Activated CD8-positive, alpha-beta memory T cell treated with anti-CD3 and anti-CD28 coated beads, Interleukin-2, amount 50 U/mL, for 4 hours (primary cell): Measurements from ENCODE around the gene AOPEP.

Experiments used
- DNase-seq: peaks from one replicate; pipeline ENCODE4 v3.0.0-alpha.2; 2020

AOPEP gene

DNA sequence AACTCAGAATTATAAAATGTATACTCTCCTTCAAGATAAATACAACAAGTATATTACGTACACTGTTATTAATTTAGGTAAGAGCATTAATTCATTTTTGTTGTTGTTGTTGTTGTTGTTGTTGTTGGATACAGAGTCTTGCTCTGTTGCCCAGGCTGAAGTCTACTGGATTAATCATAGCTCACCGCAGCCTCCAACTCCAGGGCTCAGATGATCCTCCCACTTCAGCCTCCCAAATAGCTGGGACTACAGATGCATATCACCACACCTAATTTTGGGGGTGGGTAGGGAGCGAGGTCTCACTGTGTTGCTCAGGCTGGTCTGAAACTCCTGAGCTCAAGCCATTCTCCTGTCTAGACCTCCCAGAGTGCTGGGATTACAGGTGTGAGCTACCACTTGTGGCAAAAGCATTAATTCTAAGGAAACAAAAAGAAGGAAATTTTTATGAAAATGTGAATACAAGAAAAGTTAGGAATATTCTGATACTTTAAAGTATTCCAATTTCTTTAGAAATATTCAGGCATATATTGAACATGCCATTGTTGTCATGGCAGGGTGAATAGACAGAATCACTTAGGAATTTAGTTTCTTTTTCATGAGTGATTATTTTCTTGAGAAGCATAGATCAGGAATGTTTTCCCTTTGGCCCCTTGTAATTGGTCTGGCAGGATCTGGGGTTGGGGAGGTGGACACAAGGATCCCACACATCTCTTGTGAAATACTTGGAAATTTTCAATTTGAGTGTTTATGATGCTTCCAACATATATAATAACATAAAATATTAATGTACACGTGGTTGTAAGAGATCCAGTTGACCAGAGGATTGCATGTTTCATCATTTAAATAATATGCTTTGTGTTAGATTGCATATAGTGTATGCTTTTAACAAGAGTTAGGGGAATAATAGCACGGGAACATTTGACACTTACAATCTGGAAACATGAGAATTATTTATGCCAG is 327.4 kb downstream of the AOPEP start:
- no peak for DNase-seq

DNA sequence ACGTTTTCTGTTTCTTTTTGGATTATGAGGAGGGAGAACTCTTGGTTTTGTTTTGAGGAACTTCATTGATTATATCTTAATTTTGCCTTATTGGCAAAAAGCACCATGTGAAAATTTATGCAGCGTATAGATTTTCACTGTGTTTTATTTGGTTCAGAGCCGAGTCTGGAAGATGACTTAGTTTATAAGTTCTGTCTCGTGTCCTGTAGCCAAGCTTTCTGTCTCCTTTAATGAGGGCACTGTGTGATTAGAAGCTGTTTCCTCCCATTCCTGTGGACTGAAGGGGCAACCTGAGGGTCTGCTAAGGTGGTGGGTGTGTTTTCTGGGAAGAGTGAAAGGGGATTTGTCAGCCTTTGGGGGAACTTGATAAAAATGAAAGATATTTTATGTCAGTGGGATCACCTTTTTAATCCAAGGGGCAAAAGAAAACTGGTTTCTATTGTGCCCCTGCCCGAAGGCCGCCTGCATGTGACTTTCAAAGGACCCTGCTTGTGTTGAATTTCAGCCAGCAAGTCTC is 328.9 kb downstream of the AOPEP start:
- no peak for DNase-seq

DNA sequence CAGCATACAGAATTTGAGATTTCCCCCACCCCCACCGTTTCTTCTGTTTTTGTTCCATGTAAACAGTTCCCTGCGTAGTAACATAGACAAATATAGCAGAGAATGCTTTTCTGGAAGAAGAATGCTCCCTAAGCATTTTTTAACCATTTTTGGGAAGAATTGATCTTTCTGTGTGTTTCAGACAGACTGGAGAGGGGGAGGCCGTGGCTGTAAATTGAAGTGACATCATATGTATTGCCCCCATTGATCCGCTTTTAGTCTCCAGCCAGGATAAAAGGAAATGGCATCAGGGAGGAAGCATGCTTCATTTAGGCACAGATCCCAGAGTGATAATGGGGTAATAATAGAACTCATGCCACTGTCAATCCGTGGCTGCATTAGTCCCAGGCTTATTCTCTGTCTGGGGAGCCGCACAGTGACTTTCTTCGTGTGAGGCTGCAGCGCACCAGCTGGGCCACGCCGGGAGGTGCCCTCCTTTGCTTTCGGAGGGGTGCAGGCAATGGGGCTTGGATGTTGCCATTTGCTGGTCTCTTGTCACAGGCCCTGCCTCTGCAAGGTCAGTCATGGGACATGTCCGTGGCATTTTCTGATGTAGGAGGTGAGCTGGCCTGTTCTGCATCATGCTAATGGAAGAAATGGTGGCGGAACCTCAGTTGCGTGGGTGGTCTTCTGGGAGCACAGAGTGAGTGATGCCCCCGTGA is 329.5 kb downstream of the AOPEP start:
- DNase-seq, result no peak

DNA sequence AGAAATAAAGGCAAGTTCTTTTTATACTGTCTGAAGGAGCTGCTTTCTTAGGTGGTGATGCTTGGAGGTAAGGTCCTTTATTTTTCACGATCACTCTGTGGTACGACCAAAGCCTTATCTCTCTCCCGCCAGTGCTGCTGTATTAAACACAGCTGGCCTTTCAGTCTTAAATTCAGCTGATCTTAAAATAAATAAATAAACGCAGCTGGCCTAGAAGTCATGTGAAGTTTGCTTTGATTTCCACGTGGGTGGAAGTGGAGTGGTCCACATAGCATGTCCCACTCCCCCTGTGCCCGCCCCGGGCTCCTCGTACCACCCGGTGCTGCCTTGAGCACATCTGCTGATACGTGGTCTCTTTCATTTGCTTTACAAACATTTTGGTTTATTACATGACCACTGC is 330.6 kb downstream of the AOPEP start:
- no peak for DNase-seq

DNA sequence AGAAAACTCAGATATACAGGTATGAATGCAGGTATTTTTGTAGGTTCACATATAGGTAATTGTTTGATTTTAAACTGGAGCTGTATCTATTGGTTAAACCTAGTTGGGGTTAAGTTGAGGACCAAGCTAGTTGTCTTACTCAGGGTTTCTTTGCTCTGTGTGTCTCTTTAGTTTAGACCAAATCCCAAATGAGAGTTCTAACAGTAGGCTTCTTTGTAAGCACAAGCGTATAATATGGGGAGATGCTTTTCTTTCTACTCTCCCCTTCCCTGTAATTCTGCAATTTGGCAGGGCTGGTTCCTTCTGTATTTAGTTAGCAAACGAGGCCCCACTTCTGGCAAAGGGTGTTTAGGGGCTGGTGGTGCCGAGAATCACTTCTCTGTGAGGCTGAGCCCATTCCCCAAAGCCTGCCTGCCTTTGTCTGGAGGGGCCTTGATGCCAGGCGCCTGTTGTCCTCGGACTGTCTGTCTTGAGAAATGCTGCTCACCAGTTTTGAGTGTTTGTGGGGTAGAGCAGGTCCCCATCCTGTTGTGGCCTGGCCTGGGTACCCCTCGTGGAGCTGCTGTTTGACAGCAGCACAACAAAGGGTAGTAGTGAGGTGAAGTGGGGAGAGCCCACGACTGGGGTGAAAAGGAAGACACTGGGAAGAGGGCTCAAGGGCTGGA is 331.8 kb downstream of the AOPEP start:
- DNase-seq, result no peak

DNA sequence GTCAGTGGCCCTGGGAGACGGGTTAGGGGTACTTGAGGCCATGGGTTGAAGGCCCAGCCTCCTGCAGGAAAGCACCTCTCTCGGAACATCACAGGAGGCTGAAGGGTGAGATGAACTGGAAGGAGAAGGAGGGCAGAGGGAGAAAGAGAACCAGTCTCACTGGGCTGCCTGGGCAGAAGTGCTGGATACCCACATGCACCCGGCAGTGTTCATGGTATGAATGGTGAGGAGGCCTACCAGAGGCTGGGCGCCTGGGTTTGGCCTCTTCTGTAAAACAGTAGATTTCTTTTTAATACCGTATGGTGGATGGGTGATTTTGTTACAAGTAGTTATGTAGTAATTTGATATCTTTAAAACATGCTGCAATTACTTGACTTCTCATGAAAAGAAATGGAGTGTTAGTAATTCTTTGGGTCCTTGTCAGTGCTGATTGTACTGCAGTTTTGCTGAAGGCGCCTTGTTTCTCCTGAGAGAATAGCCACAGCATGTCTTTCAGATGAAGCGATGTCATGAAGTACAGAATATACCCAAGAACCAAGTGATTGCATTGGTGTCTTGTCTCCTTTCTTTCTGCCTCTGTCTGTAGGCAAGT is 332.4 kb downstream of the AOPEP start:
- DNase-seq, result no peak

DNA sequence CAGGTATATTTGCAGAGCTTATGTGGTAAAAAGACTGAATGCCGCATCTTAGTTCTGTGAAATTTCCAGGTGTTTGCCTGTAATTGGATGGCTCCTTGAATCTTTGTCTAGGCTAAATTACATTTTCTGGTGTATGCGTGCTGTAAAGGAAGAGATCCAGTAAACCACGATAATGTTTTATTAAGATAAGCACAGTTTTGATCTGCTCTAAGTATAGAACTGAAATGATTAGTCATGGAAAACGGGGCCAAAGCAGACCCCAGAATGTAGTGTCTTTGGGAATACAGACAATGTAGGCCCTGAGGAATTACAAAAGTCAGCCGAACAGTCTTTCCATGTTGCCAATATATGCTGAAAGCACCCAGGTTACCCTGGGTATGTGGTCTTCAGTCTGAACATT is 333.7 kb downstream of the AOPEP start:
- DNase-seq, result no peak

DNA sequence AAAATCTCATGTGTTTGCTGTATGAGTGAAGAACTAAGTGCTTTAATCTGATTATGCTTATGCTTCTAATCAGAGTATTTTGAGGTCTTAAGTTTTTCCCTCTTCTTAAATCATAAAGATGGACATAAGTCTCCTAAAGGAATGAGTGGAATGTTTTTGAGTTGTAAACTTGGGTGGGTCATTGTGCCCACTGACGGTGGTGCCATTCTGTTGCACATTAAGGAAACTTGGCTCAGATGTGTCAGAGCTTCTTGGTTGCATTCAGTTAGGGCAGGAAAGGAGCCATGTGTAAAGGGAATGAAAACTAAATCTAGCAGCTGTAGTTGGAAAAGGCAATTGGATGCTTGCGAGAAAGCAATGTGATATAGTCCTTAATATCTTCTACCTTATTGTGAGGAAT is 334.4 kb downstream of the AOPEP start:
- DNase-seq, result no peak

DNA sequence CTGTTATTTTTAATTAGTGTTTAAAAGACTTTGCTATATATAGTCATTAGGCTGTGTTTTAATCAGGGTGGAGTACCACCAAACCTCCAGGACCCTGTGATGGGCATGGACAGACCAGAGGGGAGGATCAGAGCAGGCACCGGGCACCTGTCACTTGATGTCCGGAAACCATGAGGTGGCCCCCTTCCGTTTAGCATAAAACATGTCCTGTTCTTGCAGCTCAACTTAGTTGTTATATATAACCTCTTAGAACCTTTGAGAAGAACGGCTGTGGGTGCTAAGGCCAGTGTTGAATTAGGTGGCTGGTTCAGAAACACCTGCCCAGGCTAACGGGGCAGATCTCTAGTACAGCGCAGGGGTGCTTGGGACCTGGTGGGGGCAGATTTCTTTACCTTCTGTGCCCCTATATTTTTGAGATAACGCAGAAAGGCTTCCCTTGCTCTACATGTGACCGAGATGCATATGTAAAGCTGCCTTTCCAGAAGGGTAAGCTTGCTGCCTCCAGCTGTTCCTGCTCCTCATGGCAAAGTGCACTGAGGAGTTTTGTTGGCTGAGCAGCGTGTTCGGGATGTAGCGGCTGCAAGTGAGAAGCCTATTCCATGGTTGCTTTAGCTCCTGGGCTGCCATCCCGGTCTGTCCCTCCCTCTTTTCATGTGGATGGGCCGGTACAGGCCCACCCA is 335.6 kb downstream of the AOPEP start:
- DNase-seq, result no peak

DNA sequence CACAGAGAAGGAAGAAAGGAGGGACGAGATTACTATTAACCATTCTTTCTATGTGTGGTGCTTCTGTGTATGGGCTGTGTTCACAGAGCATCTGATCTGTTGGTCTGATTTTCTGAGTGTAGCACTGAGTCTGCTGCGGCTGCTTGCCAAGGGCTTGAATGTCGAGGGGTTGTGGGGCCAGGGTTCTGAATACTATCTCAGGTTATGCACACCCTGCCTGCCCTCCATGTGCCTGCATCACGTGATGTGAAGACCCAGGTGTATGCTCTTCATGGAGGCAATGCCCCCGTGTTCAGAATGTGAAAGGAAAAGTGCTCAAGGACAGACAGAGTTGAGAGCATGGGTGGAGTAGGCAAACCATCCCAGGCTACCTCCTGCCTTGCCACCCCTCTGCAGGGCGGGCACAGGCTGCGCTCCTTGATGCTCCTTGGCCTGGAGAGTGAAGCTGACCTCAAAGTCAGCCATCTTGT is 336.1 kb downstream of the AOPEP start:
- no peak for DNase-seq

DNA sequence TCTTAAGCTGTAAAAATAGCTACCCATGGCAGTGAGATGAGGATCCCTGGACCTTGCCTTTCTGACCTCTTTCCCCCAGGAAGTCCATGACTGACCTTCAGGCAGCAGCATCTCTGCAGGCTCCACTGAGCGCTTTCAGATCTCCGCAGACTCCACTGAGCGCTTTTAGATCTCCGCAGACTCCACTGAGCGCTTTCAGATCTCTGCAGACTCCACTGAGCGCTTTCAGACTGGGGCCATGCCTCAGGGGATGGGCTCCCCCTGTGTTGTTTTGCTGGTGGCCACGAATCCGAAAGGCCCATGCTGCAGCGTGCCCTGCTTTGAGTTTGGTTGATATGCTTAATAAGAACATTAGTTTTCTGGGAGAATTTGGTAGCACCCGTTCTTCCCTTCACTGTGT is 336.8 kb downstream of the AOPEP start:
- no peak for DNase-seq

DNA sequence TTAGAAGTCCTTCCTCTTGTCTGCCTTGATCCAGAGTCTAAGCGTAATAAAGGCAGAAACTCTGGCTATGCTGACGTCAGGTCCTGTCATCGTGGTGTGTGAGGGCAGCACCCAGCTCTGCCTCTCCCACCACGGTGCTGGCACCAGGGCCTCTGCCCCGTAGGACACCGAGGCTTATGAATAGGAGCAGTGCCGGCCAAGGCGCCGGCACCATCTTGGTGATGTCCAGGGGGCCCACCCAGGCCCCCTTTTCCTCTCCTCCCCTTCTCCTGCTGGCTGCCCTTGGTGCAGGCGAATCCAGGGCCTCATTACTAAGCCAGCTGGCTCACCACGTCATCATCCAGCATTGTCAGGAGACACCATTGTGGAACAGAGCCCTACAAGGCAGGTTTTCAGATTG is 338.7 kb downstream of the AOPEP start:
- DNase-seq, result no peak

DNA sequence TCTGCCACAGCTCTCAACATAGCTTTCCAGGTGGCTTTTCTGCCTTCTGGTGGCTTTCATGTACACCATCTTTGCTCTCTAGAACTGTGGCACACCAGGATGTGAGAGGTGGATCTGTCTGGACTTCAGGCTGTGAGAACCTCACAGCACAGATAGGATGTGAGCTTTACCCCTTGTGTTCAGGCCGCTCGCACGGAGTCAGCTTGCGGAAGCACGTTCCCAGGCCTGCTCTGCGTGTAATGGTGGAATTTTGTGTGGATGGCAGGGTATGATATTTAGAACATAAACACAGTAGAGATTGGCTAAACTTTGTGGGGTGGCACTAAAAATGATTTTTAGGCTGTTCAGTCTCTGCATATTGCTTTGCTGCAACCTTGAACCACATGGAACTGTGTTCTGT is 340.6 kb downstream of the AOPEP start:
- DNase-seq, result no peak

DNA sequence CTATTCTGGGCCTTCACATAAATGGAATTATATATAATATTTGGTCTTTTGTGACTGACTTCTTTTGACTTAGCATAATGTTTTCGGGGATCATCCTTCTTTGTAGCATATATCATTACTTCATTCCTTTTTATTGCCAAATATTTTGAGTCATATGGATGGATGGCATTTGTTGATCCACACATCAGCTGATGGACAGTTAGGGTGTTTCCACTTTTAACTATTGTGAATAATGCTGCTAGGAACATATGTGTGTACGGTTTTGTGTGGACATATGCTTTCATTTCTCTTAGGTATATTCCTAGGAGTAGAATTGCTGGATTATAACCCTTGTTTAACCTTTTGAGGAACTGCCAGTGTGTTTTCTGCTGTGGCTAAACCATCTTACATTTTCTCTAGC is 341.4 kb downstream of the AOPEP start:
- no peak for DNase-seq

DNA sequence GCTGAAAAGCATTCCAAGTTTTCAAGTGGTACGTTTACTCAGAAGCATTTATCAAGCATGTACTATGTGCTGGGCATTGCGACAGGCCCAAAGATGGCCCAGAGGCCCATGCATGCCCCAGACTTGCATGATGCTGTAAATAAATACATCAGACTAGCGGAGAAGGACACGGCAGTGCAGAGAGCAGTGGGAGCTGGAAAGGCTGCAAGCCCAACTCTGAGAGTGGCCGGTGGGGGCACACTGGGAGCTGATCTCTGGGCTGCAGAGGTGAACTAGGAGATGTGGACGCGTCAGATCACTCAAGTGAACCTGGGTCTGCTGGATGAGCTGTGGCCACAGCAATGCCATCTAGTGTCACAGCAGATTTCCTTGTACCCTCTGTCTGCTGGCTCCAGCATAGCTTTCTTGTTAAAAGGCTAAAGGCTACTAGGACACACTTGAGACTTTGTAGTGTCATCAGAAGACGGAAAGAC is 344.1 kb downstream of the AOPEP start:
- DNase-seq, result no peak

DNA sequence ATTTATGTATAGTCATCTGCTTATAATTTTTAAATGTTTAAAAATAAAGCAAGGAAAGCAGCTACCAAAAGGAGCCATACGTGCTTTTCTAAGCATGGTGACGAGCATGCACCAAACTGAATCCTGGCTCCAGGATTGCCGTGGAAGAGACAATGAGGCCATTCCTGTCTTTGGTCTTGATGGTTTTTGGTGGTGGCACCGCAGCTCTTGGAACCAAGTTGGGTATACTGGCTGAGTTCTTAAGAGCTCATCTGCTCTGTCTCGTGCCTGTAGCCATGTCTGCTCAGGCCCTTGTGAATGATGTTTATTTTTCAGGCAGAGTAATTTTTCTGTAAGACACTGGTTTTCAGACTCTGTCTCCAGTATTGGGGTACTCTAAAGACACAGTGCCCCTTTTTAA is 345.0 kb downstream of the AOPEP start:
- DNase-seq, result no peak

DNA sequence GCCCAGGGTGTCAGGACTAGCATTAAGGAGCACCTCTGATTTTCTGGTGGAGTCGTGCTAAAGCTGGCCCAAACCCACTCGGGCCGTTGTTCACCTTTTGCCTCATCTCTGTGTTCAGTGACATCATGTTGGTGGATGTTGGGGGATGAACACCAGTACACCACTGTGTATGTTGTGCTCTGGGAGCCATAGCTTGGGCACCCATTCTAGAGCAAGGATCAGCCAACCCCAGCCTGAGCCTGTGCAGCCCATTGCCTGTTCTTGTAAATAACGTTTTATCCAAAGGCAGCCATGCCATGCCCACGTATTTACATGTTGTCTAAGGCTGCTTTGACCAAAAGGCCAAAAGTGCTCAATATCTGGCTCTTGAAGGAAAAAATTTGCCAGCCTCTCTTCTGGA is 345.4 kb downstream of the AOPEP start:
- no peak for DNase-seq

DNA sequence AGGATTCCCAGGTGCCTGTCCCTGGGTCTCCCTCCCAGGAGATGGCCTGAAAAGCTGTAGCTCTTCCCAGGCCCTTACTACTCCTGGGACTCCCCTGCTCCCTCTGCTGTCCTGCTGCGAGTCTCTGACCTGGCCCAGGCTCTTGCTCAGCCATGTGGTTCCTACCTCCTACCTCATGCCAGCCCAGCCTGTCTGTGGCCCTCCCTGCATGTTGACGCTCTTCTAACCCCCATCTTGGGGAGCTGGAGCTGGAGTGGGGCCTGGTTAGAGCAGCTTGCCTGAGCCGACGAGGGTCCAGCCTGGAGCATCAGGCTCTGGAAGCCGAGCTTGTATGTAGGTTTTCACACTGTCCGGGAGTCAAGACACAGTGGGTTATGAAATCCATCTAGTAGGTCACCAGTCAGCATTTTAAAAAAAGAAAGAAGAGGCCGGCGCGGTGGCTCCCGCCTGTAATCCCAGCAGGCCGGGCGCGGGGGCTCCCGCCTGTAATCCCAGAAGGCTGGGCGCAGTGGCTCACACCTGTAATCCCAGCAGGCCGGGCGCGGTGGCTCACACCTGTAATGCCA is 346.6 kb downstream of the AOPEP start:
- no peak for DNase-seq

DNA sequence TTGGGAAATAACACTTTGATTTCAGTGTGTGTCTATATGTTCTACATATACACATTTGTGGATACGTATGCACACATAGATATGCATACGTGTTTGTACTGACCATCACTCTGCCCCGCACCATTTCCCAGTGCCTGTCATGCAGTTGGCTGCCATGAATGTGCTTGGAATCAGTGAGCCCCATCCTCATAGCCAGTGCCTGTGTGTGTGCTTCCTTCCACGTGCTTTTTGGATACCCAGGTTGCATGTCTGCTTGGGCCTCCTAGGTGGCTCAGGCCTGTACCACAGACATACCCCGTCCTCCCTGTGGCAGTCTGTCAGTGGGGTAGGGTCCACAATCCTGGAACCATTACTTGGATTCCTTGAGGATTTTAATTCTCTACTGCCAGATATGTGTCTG is 347.4 kb downstream of the AOPEP start:
- no peak for DNase-seq

DNA sequence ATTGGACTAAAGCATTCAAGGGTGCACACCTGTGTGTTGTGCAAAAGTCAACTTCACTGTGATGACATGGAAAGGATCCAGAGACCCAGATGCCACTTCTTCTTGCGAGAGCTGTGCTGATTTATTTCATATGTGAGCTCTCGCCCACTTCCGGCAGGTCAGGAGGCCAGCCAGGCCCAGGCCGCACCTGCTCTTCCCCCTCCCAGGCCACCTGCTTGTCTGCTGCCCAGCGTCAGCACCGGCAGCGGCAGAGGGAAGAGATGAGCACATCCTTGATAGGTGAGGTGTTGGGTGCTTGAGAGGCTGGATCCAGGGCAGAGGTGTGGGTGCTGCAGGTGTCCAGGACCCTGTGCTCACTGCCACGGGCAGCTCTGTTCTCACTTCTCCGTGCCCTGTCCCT is 348.1 kb downstream of the AOPEP start:
- no peak for DNase-seq

DNA sequence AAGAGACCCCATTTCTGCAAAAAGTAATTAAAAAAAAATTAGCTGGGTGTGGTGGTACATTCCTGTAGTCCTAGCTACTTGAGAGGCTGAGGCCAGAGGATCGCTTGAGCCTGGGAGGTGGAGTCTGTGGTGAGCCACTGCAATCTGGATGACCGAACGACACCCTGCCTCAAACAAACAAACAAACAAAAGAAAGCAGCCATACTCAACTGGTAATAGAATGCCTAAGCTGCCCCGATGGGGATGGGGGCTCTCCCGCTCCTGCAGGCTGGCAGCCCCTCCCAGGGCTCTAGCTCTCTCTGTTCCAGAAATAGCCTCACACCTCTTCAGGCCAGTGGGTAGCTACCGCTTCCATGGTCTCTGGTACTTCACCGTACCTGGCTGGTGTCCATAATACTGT is 349.2 kb downstream of the AOPEP start:
- no peak for DNase-seq

DNA sequence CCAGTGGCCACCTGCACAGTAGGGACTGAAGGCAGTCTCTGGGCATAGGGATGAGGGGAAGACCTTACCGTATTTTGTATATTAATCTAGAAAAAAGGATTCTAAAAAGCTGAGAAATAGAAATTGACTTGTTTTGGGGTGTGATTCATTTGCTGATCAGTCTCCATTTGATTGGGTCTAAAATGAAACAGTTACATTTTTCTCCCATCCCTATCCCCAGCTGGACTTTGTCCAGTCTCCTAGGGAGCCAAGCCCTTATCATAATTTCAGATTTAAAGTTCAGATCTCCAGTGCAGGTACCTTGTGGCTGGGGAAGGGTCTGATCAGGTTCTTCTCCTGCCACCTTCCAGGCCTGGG is 350.2 kb downstream of the AOPEP start:
- DNase-seq, result no peak
